T-helper 22 cell (primary cell): ENCODE measurements around the gene ANKMY2.
"Not testable (repeated sequence)": the region's sequence is repeated elsewhere in the genome, so short reads cannot be mapped to it uniquely, and the experiment has no call there.

ENCODE experiments used
- DNase-seq: peaks from one replicate; pipeline ENCODE4 v3.0.0-alpha.2; 2020; ENCODE audit warnings: low read depth

ANKMY2 gene

DNA sequence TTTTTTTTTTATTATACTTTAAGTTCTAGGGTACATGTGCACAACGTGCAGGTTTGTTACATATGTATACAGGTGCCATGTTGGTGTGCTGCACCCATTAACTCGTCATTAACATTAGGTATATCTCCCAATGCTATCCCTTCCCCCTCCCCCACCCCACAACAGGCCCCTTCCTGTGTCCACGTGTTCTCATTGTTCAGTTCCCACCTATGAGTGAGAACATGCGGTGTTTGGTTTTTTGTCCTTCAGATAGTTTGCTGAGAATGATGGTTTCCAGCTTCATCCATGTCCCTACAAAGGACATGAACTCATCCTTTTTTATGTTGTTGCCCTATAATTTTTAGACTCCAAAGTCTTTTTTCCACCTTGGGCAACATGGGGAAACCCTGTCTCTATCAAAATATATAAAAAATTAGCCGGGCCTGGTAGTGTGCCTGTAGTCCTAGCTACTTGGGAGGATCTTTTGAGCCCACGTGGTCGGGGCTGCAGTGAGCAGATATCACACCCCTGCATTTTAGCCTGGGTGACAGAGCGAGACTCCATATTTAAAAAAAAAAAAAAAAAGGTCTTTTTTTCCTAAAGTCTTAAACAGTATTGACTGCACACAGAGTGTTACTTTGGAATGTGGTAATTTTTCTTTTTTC, 14.4 kb upstream of the ANKMY2 start:
- DNase-seq: not testable (repeated sequence)

- no peak for DNase-seq
These were observed 12.2 kb upstream of the ANKMY2 start for GRCh38 chr7:16657656-16658279.

- no peak for DNase-seq
These were observed 10.6 kb upstream of the ANKMY2 start for GRCh38 chr7:16656141-16656540.

- DNase-seq: no peak
These were observed 9.8 kb upstream of the ANKMY2 start for GRCh38 chr7:16655394-16655793.

DNA sequence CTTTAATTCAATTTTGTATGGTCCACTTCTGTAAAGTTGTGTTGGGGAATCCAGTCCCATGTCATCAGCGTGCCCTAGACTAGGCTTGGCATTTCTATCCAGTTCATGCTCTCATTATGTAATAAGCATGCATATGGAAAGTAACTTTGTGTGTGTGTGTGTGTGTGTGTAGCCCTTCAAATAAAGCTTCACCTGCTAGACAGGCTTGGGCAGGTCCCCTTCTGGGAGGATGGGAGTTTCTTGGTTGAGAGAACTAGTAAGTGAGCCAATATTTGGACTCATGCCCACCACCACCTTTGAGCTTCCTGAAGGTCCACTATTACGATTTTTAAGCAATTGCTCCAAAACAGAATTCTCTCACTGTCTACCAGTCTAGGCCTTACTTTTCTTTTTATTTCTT, 7.3 kb upstream of the ANKMY2 start:
- no peak for DNase-seq

DNA sequence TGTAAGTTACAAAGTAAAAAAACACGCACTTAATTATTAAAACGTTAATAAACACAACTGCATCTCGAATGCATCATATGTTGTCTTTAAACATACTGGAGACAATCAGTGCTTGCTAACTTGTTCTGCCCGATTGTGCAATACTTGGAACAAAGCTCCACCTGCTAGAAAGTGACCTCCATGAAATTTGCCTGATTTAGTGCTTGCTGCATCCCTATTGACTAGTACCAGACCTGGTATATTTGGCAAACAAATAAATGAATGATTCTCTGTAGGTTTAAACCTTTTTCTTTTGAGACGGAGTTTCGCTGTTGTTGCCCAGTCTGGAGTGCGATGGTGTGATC, 6.7 kb upstream of the ANKMY2 start:
- DNase-seq: no peak

- DNase-seq: no peak
These were observed 6.1 kb upstream of the ANKMY2 start for GRCh38 chr7:16651396-16652239.

DNA sequence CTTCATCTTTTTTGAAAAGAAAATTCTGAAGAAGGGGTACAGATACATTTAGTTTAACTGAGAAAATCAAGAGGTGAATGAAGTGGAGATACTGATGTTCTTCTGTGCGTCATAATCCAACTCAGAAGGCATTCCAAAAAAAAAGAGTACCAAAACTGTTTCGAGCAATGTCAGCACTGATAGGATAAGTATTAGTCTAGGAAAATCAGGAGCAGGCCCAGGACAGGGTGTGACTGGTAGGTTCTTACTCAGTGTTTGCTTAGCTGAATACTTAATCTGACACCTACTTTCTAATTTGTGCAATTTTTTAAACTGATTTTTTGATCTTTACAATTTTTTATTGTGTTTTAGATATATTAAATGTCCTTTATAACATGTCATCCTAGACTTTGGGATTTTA, 4.7 kb upstream of the ANKMY2 start:
- DNase-seq: no peak

- DNase-seq: no peak
These were observed 3.6 kb upstream of the ANKMY2 start for GRCh38 chr7:16649196-16649595.

DNA sequence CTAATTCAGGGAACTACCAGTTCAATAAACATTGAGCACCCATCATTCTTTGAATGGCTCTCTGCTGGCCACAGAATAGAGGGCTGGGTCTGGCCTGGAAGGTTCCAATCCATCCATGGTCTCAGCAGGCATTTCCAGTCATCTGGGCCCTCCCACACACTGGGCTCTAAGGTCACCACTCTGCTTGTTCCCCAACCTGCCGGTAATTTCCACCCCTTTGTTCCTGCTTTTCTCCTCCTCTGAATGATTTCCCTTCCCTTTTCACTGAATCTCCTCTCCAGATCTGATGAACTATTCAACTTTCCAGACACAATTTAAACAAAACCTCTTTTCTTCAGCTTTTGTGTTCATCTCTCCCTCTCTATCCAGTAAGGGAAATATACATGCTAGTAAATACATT, 3.0 kb upstream of the ANKMY2 start:
- DNase-seq: no peak

DNA sequence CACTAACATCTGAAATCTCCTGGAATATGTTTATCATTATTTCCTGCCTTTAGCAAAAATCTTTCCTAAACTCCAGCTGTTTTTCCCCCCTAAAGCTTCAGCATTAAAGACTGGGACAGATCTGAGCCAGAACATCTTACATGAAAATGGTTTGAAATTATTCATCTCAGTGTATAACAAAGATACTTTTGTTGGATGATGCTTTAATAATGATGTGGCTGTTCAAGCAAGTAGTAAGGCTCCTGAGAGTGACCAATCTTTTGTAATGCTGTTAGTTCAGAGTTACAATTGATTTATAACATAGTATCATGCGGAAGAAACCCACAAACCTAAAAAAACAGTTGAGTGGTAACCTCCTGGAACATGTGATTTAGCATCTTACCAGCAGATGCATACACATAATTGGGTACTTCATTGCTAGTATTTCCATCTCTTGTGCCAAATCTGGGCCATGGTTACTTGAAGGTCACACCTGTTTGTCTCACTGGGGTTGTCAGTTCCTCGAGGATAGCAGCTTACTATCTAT, 1.9 kb upstream of the ANKMY2 start:
- DNase-seq: no peak

- no peak for DNase-seq
These were observed 1.0 kb upstream of the ANKMY2 start for GRCh38 chr7:16646472-16647072.

DNA sequence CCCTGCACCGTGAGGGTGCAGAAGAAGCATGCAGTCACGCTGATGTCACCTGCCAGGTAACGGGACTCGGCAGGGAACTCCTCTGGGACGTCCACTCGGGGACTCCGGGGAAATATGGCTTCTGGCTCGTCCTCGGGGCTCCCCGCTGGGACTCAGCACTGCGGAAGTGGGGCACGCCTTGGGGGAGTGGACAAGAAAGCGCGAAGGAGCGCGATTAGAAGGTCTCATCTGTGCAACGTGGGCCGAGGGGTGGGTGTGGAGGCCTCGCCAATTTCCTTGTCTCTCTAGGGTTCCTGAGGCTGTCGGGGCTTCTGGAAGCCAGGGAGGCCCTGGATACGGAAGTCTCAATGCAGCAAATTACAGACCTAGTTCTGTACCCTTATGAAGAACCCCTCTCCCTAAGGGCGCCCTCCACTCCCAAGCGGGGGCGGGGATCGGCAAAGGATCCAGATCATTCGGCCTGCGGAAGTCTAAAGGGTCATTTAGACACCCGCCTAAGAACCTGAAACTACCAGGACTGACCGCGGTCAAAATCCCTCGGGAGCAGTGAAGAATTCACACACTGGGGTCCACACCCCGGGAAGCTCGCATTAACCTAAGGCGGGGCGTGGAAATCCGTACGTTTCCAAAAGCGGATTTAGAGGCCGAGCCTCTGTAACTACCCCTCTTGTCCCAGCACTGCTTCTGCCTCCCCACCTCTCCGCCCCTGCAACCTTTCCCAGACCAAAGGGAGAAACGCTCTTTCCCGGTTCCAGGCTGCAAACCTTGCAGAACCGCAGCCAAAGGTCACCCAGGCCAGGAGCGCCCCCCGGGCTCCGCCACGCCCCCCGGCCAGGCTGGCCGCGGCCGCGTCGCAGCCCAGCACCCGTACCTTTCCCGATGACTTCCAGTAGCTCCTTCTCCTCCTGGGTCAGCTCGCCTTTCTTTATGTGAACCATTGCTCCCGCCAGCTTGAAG, 640 bp downstream of the ANKMY2 start:
- DNase-seq: peak; percentile 41

DNA sequence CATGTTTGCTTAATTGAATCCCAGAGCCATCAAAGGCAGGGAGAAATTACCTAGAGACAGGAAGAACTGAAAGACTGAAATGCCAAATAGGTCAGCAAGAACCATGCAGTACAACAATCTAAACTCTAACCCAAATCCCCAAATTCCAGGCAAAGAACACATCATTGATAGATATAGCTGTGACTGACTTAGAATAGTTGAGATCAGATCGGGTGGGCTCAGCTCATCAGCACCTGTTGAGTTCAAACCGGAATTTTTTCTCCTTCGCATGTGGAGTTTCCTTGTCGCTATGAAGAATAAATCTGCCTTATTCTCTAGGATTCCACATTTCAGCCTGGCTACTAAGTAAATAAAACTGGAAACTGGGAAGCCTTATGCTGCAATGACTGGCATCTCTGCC, 1.4 kb downstream of the ANKMY2 start:
- no peak for DNase-seq

DNA sequence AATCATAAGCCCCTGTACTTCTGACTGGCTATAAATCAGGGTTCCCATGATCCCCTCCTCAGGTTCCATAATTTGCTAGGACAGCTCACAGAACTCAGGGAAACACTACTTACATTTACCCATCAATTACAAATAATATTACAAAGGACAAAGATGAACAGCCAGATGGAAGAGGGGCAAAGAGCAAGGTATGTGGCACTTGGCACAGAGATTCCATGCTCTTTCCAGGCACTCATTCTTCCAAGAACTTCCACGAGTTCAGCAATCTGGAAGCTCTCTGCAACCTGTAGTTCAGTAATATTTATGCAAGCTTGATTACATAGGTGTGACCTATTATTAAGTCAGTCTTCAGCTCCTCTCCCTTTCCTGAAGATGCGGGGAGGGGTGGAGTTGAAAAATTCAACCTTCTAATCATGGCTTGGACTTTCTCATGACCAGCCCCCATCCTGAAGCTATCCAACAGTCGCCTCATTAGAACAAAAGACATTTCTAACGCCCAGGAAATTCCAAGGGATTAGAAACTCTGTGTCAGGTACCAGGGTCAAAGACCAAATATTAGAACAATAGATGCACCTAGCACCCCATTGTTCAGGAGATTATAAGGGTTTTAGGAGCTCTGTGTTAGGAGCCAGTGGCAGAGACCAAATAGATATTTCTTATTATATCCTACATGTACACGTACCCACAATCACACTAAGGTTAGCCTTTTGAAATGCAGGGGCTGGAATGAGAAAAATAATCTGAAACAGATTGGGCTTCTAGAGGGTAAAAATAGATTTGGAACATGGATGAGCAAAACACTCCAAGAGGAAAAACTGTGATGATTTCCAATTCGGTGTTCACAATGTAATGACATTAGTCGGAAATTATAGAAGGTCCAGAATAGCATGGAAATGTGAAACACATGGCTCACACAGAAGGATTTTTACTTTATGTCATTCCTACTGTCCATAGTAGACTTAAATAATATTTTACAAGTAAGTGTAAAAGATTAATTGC, 7.0 kb downstream of the ANKMY2 start:
- DNase-seq: no peak

- DNase-seq: no peak
These were observed 8.2 kb downstream of the ANKMY2 start for GRCh38 chr7:16637379-16637778.

DNA sequence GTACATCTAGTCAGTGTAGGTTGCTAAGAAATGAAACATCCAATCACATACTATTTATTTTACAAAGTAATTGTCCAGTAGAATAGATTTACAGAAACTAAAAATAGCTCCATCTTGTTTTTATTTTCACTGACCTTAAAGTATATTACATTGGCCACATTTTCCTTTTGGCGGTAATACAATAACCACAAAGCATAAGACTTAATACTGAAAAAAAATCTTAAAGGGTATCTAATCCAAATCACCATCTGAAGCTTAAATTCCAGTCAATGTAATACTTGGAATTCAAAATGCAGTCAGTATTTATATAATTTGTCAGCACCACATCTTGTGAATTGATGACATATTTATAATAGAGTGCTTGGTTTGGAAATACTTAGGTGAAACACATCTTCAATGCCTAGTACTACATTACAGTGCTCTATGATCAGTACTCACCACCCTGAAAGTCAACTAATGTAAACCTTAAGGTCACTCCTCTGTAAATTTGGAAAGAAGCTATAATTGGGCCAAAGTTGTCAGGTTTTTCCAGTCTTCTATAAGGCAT, 8.9 kb downstream of the ANKMY2 start:
- DNase-seq: no peak

DNA sequence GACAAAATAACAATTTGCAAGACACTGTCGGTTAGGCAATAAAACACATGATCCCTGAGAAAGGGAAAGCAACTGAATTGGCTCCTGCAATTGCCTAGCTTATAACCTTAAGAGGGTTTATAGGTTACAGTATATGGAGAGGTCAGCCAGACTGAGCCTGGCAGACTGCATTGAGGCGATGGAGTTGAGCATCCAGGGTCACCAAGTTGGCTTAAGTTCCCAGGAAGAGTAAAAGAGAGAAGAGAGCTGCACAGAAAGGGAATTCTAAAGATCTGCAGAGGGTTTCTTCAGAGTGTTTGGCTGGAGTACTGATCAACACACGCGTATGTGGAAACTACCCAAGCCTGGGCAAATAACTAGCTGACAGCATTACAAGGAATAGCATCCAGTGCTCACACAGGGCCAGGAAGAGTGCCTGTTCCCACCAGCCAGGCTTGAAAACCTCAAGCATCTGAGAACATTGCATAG, 11.2 kb downstream of the ANKMY2 start:
- DNase-seq: no peak

- no peak for DNase-seq
These were observed 14.9 kb downstream of the ANKMY2 start for GRCh38 chr7:16630654-16631053.

- no peak for DNase-seq
These were observed 18.3 kb downstream of the ANKMY2 start for GRCh38 chr7:16627236-16627635.
